Pancreas (tissue), 10 donors: ENCODE data around the gene TMC1. TPM values are rescaled to one million over a fixed set of nuclear protein-coding genes. Genes with fewer than 3 reads are reported as not detected.

Experiments
- ATAC-seq, 4 donors: fragments of 200-7000 bp; cut with Tn5 transposase; one replicate each; pipeline versions ENCODE4 v1.8.0 to v1.9.1; 2020; ENCODE audit warnings: mild to moderate bottlenecking in 4 of 4, moderate library complexity in 4 of 4
- DNase-seq, 6 donors: peaks; one replicate each; pipeline ENCODE4 v3.0.0-alpha.2; 2020
- FAIRE-seq: peaks from 2 replicates; lab custom pipeline; 2012; peaks lifted over from hg19 to GRCh38; lab: Jason Lieb, UNC
- H3K27ac ChIP-seq, 4 donors: fragments of 200-600 bp; sonication (generic); 1 replicate in 3 of 4; 2 replicates in 1 of 4; pipeline versions ENCODE4 v1.5.0 to v1.8.0; 2020
- H3K27me3 ChIP-seq, 4 donors: fragments of 200-600 bp; one replicate each; pipeline ENCODE4 v1.8.0; 2021
- H3K36me3 ChIP-seq, 3 donors: fragments of 200-600 bp; sonication (generic) in 1 of 3; one replicate each; pipeline versions ENCODE4 v1.5.0 to v1.8.0; 2020 to 2021
- H3K4me1 ChIP-seq, 3 donors: fragments of 200-600 bp; one replicate each; pipeline ENCODE4 v1.8.0; 2021
- H3K4me3 ChIP-seq, 4 donors: fragments of 200-600 bp; sonication (generic) in 2 of 4; one replicate each; pipeline versions ENCODE4 v1.5.0 to v1.8.0; 2020 to 2021
- H3K9me3 ChIP-seq, 4 donors: fragments of 200-600 bp; one replicate each; pipeline ENCODE4 v1.8.0; 2021
- WGBS, 2 donors: extraction: QIAGEN DNeasy Blood & Tissue Kit; methylation state at CpG; one replicate each; pipeline ENCODE4 v1.1.7; 2013; 5-methylcytosine and 5-hydroxymethylcytosine counted together
- intact Hi-C, 3 donors: fragments of 100-400 bp; cut with DNase I; formaldehyde crosslinking; loops; one replicate each; pipeline versions ENCODE4 v1.11.1 to v1.14.2; 2022
- polyA plus RNA-seq, 2 donors: library from polyadenylated mRNA; stranded (reverse); fragments of 200-250 nt; gene quantifications; one replicate each; pipeline ENCODE4 v1.2.3, GENCODE V29; 2013
- total RNA-seq, 6 donors: library from RNA; stranded (reverse); fragmentation: NEBNext Ultra II Directional in 4 of 6; extraction: Animal tissue kit (Norgen Biotek cat#: 25700) in 4 of 6; gene quantifications; one replicate each; pipeline versions ENCODE4 v1.2.1 to v1.2.4, GENCODE V29; 2021 to 2023
- TF ChIP-seq, protein P1 (sequence below), 4 donors: fragments of 200-600 bp; sonication (generic) in 3 of 4; IDR thresholded peaks; one replicate each; pipeline versions ENCODE4 v1.5.0 to v1.8.0; 2021; ENCODE audit warnings: antibody characterized with exemption in 4 of 4
- donor health status: healthy with polysubstance abuse.
- donor health status: DM: no; HTN: no; CAD: no; lungs with moderate emphysema.
- donor health status: DM: no; HTN: no; CAD: no.
- donor health status: control.
- donor health status: control.
- donor health status: Bipolar disorder and iron deficiency.
- donor health status: DM: yes; HTN: yes; CAD: no.
- donor health status: DM: no; HTN: no; CAD: no.
- donor health status: DM: no; HTN: no; CAD: no.
- donor health status: DM: yes; HTN: yes; CAD: no.

Gene TMC1
- total and polyA plus RNA-seq, 8 donors, result not detected

DNA sequence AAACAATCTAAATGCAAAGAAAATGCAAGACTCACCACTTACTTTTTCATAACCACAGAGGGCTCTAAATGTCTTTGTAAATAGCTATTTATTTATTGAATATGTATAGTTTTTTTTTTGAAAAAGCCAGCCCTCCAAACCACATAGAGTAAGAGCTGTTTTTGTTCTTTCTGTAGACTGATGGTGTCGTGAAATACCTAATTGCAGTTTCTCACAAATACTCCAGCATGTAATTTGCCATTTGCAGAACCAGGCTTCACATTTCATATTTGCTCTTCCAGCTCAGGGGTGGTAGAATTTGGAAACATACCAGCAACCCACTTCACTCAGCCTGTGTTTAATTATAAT is 159.8 kb downstream of the TMC1 start:
- H3K27me3 ChIP-seq, result no peaks in the 10 kb centered on the region
- H3K36me3 ChIP-seq, result no peaks in the 10 kb centered on the region
- no peaks in the 10 kb centered on the region for H3K9me3 ChIP-seq
- H3K4me3 ChIP-seq, result no peak overlapping the region
- ATAC-seq (no peak), DNase-seq (no peak), FAIRE-seq (no peak)
- intact Hi-C loops, result no loop called here
- no peaks in the 10 kb centered on the region for H3K4me1 ChIP-seq
- no peak overlapping the region for H3K27ac ChIP-seq
- TF ChIP-seq, protein P1, sequence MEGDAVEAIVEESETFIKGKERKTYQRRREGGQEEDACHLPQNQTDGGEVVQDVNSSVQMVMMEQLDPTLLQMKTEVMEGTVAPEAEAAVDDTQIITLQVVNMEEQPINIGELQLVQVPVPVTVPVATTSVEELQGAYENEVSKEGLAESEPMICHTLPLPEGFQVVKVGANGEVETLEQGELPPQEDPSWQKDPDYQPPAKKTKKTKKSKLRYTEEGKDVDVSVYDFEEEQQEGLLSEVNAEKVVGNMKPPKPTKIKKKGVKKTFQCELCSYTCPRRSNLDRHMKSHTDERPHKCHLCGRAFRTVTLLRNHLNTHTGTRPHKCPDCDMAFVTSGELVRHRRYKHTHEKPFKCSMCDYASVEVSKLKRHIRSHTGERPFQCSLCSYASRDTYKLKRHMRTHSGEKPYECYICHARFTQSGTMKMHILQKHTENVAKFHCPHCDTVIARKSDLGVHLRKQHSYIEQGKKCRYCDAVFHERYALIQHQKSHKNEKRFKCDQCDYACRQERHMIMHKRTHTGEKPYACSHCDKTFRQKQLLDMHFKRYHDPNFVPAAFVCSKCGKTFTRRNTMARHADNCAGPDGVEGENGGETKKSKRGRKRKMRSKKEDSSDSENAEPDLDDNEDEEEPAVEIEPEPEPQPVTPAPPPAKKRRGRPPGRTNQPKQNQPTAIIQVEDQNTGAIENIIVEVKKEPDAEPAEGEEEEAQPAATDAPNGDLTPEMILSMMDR (IDR thresholded peaks at IDR 0.05), result no peak
- 36 to 49% methylated on average over 1 of the region's 1 CpG for WGBS, 2 donors

DNA sequence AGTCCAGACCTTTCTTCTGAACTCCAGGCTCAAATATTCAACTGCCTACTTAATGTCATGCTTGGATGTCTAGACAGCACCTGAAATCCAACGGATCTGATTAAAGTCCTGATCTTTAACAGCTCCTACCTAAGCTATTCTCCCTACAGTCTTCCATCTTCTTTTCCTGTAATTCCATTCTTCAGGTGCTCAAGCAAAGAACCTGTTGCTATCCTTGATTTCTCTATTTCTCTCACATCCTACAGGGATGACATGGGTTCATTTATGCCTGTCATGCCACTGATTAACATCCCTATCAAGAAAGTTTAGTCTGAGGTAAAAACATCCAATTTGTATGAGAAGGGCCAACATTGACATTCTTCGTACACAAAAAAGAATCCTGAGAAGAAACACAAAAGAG is 163.2 kb downstream of the TMC1 start:
- 64 to 70% methylated on average over 2 of the region's 2 CpGs for WGBS, 2 donors
- no peak for ATAC-seq
- DNase-seq, result no peak
- no peaks in the 10 kb centered on the region for H3K9me3 ChIP-seq
- no peaks in the 10 kb centered on the region for H3K36me3 ChIP-seq
- intact Hi-C loops, result no loop called here
- FAIRE-seq, result no peak
- peaks cover 0 to 4% (median 0%) of the 10 kb centered on the region in 4 donors for H3K27me3 ChIP-seq
- H3K27ac ChIP-seq, result no peak overlapping the region
- TF ChIP-seq, protein P1 (IDR thresholded peaks at IDR 0.05), result no peak
- no peak overlapping the region for H3K4me3 ChIP-seq
- no peaks in the 10 kb centered on the region for H3K4me1 ChIP-seq

DNA sequence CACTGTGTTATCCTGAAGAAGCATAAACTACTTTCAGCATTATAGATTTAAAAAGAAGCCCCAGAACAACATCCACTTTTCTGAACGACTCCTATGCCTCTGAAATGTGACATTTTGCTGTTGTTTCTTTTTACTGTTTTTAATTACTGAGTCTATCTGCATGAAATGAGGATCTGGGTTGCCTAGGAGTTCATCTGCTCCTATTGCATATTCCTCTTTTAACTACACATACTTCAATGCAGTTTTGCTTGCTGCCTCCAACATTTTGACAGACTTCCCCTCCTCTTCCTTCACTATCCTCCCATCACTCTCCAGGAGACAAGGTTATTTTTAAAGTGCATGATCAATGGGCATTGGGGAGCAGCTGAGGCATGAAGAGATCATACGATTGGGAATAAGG is 164.5 kb downstream of the TMC1 start:
- FAIRE-seq (no peak), ATAC-seq (no peak), DNase-seq (no peak)
- H3K27me3 ChIP-seq, result peaks cover 0 to 4% (median 0%) of the 10 kb centered on the region in 4 donors
- intact Hi-C loops, result no loop called here
- H3K9me3 ChIP-seq, result no peaks in the 10 kb centered on the region
- no peaks in the 10 kb centered on the region for H3K4me1 ChIP-seq
- H3K4me3 ChIP-seq, result no peak overlapping the region
- TF ChIP-seq, protein P1 (IDR thresholded peaks at IDR 0.05), result no peak
- no peak overlapping the region for H3K27ac ChIP-seq
- no peaks in the 10 kb centered on the region for H3K36me3 ChIP-seq
- 49 to 55% methylated on average over 2 of the region's 2 CpGs for WGBS, 2 donors

DNA sequence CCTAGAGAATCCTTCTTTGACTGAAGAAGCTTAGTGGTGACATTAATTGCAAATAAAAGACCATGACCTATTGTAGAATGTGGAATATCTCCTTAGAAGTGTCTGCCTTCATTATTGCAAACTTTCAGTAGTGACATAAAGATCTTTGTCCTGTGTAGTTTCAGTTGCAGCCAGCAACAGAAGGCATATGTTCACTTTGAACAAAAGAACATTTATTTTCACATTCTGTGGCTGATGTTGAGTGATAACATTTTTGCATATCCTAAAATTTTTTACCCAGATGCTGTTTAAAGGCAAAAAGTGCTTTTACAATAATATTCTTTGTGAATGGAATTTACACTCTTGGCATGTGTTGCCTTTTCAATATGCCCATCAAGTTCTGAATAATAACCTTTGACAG is 165.9 kb downstream of the TMC1 start:
- no peak for FAIRE-seq
- H3K4me3 ChIP-seq, result no peak overlapping the region
- no peaks in the 10 kb centered on the region for H3K9me3 ChIP-seq
- H3K27ac ChIP-seq, result no peak overlapping the region
- no peak for DNase-seq
- TF ChIP-seq, protein P1 (IDR thresholded peaks at IDR 0.05), result no peak
- ATAC-seq, result no peak
- H3K27me3 ChIP-seq, result peaks cover 0 to 4% (median 0%) of the 10 kb centered on the region in 4 donors
- H3K4me1 ChIP-seq, result no peaks in the 10 kb centered on the region
- H3K36me3 ChIP-seq, result no peaks in the 10 kb centered on the region
- intact Hi-C loops, result no loop called here

DNA sequence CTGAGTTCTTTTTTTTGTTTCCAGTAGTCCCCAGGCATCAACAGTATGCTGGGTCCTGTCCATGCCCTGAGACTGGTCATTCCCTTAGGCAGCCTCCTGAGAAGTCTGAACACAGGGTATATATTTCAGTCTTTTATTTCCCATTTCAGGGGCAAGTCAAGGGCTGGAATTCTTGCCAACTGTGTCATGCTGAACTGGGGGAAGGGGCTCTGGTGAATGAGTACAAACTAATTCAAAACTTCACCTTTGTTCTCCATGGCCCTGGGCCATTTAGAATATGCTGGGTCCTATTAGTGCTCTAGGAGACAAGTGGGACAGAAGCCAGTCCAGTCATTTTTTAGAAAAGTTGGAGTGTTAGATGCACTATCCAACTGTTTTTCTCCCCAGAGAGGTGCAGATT is 170.3 kb downstream of the TMC1 start:
- FAIRE-seq (no peak), ATAC-seq (no peak), DNase-seq (no peak)
- TF ChIP-seq, protein P1 (IDR thresholded peaks at IDR 0.05), result no peak
- Histone ChIP-seq H3K27me3 (peaks cover 0 to 4% (median 2%) of the 10 kb centered on the region in 4 donors), H3K36me3 (no peaks in the 10 kb centered on the region), H3K9me3 (no peaks in the 10 kb centered on the region), H3K4me3 (no peak overlapping the region), H3K27ac (no peak overlapping the region), H3K4me1 (no peaks in the 10 kb centered on the region)
- intact Hi-C loops, result no loop called here
